Measurements from ENCODE around the gene TMEM89. TPM values are rescaled to one million over a fixed set of nuclear protein-coding genes. Genes with fewer than 3 reads are reported as not detected.

The TMEM89 gene
- total RNA-seq, 4 donors from 2014 or later, result not detected

- no peak for TF ChIP-seq POLR2A (IDR thresholded peaks at IDR 0.05; ENCODE audit: low read depth)
- DNase-seq (ENCODE audit: extremely low spot score), result no peak
- Histone ChIP-seq H3K4me1 (no peaks in the 10 kb centered on the region), H3K36me3 (peaks cover 0 to 46% (median 2%) of the 10 kb centered on the region in 4 donors), H3K9me3 (no peaks in the 10 kb centered on the region), H3K27me3 (peaks cover 0 to 8% (median 0%) of the 10 kb centered on the region in 4 donors), H3K4me3 (no peak overlapping the region), H3K27ac (replicated peaks in 1 of 4) (no peak overlapping the region)
- intact Hi-C loops (cut with DNase I), result no loop called here
- 100% methylated on average over 3 of the region's 9 CpGs for WGBS
Observed at GRCh38 chr3:48584836-48585235, 36.7 kb downstream of the TMEM89 start.

- Histone ChIP-seq H3K27ac (replicated peaks in 1 of 4) (no peak overlapping the region), H3K9me3 (no peaks in the 10 kb centered on the region), H3K36me3 (peaks cover 0 to 50% (median 2%) of the 10 kb centered on the region in 4 donors), H3K4me1 (no peaks in the 10 kb centered on the region), H3K27me3 (no peaks in the 10 kb centered on the region), H3K4me3 (no peak overlapping the region)
- 94% methylated on average over 9 of the region's 14 CpGs for WGBS
- DNase-seq (ENCODE audit: extremely low spot score), result no peak
- no peak for TF ChIP-seq POLR2A (IDR thresholded peaks at IDR 0.05; ENCODE audit: low read depth)
- intact Hi-C loops (cut with DNase I), result no loop called here
Observed at GRCh38 chr3:48581621-48582481, 39.7 kb downstream of the TMEM89 start.

- H3K4me3 ChIP-seq, result no peak overlapping the region
- H3K4me1 ChIP-seq, result no peaks in the 10 kb centered on the region
- H3K9me3 ChIP-seq, result no peaks in the 10 kb centered on the region
- peaks cover 0 to 29% (median 0%) of the 10 kb centered on the region in 4 donors for H3K36me3 ChIP-seq
- intact Hi-C loops (cut with DNase I), result no loop called here
- H3K27ac ChIP-seq (replicated peaks in 1 of 4), result no peak overlapping the region
- WGBS, result 83% methylated on average over 4 of the region's 4 CpGs
- TF ChIP-seq EP300 (IDR thresholded peaks at IDR 0.05), result no peak
- TF ChIP-seq POLR2AphosphoS5 (IDR thresholded peaks at IDR 0.05), result no peak
- TF ChIP-seq POLR2A (IDR thresholded peaks at IDR 0.05; ENCODE audit: low read depth), result no peak
- no peak for TF ChIP-seq CTCF (IDR thresholded peaks at IDR 0.05)
- no peak for DNase-seq (ENCODE audit: extremely low spot score)
- no peaks in the 10 kb centered on the region for H3K27me3 ChIP-seq
Observed at GRCh38 chr3:48576647-48577046, 44.9 kb downstream of the TMEM89 start.

- TF ChIP-seq POLR2AphosphoS5 (IDR thresholded peaks at IDR 0.05), result no peak
- no peak for TF ChIP-seq POLR2A (IDR thresholded peaks at IDR 0.05; ENCODE audit: low read depth)
- no peak for TF ChIP-seq EP300 (IDR thresholded peaks at IDR 0.05)
- TF ChIP-seq CTCF (IDR thresholded peaks at IDR 0.05), result no peak
- intact Hi-C loops (cut with DNase I), result no loop called here
- 87% methylated on average over 14 of the region's 17 CpGs for WGBS
Observed at GRCh38 chr3:48575366-48575765, 46.2 kb downstream of the TMEM89 start.

GRCh38 chr3:48573973-48574585 lies 47.5 kb downstream of the TMEM89 start:
- WGBS, result 93% methylated on average over 10 of the region's 10 CpGs
- intact Hi-C loops (cut with DNase I), result no loop called here

More at GRCh38 chr3:48575366-48575765, 46.2 kb downstream of the TMEM89 start:
- no peak for DNase-seq (ENCODE audit: extremely low spot score)
- H3K27me3 ChIP-seq, result no peaks in the 10 kb centered on the region
- no peak overlapping the region for H3K27ac ChIP-seq (replicated peaks in 1 of 4)
- H3K4me1 ChIP-seq, result no peaks in the 10 kb centered on the region
- peaks cover 0 to 29% (median 0%) of the 10 kb centered on the region in 4 donors for H3K36me3 ChIP-seq
- H3K9me3 ChIP-seq, result no peaks in the 10 kb centered on the region
- no peak overlapping the region for H3K4me3 ChIP-seq

More at GRCh38 chr3:48573973-48574585, 47.5 kb downstream of the TMEM89 start:
- Histone ChIP-seq H3K4me1 (no peaks in the 10 kb centered on the region), H3K36me3 (peaks cover 0 to 19% (median 0%) of the 10 kb centered on the region in 4 donors), H3K4me3 (no peak overlapping the region), H3K27ac (replicated peaks in 1 of 4) (no peak overlapping the region), H3K27me3 (no peaks in the 10 kb centered on the region), H3K9me3 (no peaks in the 10 kb centered on the region)
- DNase-seq (ENCODE audit: extremely low spot score), result no peak
- no peak for TF ChIP-seq CTCF (IDR thresholded peaks at IDR 0.05)

Data from esophagus muscularis mucosa (tissue), 4 donors.